Activated CD8-positive, alpha-beta T cell treated with anti-CD3 and anti-CD28 coated beads, Interleukin-2, amount 10 ng/mL, durations not matched to agents 7 days and 5 days (primary cell): ENCODE measurements around the gene ARHGAP22. TPM values are rescaled to one million over a fixed set of nuclear protein-coding genes. Genes with fewer than 3 reads are reported as not detected.

ENCODE experiments used
- ATAC-seq: fragments of 150-1000 bp; cut with Tn5 transposase; one replicate; pipeline ENCODE4 v1.10.0; 2021; ENCODE audit warnings: moderate library complexity
- CTCF ChIA-PET: fragments of 350-600 bp; sonication (Branson Sonifier 250); formaldehyde crosslinking; loops from one replicate; lab custom pipeline; 2021; ENCODE audit warnings: antibody characterized with exemption; lab: Charles Lee
- POLR2A ChIA-PET: fragments of 350-600 bp; sonication (Branson Sonifier 250); formaldehyde crosslinking; loops from one replicate; lab custom pipeline; 2021; ENCODE audit warnings: antibody characterized with exemption; lab: Charles Lee
- DNase-seq: peaks from one replicate; pipeline ENCODE4 v3.0.0-alpha.2; 2020
- H3K27ac Mint-ChIP-seq: one replicate; pipeline ENCODE4 v1.8.0; 2021; ENCODE audit warnings: mild to moderate bottlenecking, mixed read lengths
- H3K27me3 Mint-ChIP-seq: one replicate; pipeline ENCODE4 v1.8.0; 2021; ENCODE audit warnings: low read depth, mixed read lengths
- H3K36me3 Mint-ChIP-seq: one replicate; pipeline ENCODE4 v1.8.0; 2021; ENCODE audit warnings: low read depth, mixed read lengths
- H3K4me1 Mint-ChIP-seq: one replicate; pipeline ENCODE4 v1.8.0; 2021; ENCODE audit warnings: low read depth, mixed read lengths
- H3K4me3 Mint-ChIP-seq: one replicate; pipeline ENCODE4 v1.8.0; 2021; ENCODE audit warnings: mild to moderate bottlenecking, mixed read lengths
- H3K9me3 Mint-ChIP-seq: one replicate; pipeline ENCODE4 v1.8.0; 2022; ENCODE audit warnings: mixed read lengths; ENCODE audit not compliant: insufficient read depth
- total RNA-seq, 2 experiments: library from RNA; stranded (reverse); gene quantifications; one replicate each; pipeline ENCODE4 v1.2.3, GENCODE V29; 2021

The ARHGAP22 gene
- total RNA-seq, 2 experiments from 2014 or later = not detected

GRCh38 chr10:48547061-48547895 is 57.6 kb downstream of the ARHGAP22 start:
- Mint-ChIP-seq H3K9me3 (no peaks in the 10 kb centered on the region), H3K27me3 (no peaks in the 10 kb centered on the region), H3K36me3 (no peaks in the 10 kb centered on the region), H3K4me1 (no peaks in the 10 kb centered on the region), H3K4me3 (no peak overlapping the region), H3K27ac (no peak overlapping the region)
- POLR2A ChIA-PET = no interaction called here
- ATAC-seq (no peak), DNase-seq (no peak)
- CTCF ChIA-PET = interaction anchor here (9.6 kb wide), 1 partner anchor 110 kb away, joined by 84 read pairs; no protein-coding TSS in a partner anchor

- ATAC-seq = no peak
- no peaks in the 10 kb centered on the region for H3K27me3 Mint-ChIP-seq
- H3K27ac Mint-ChIP-seq = no peak overlapping the region
- no peaks in the 10 kb centered on the region for H3K9me3 Mint-ChIP-seq
- no peak for DNase-seq
- no peaks in the 10 kb centered on the region for H3K4me1 Mint-ChIP-seq
- CTCF ChIA-PET = interaction anchor here (9.6 kb wide), 1 partner anchor 112 kb away, joined by 84 read pairs; no protein-coding TSS in a partner anchor
- H3K36me3 Mint-ChIP-seq = no peaks in the 10 kb centered on the region
- POLR2A ChIA-PET = no interaction called here
- no peak overlapping the region for H3K4me3 Mint-ChIP-seq
Observed at GRCh38 chr10:48545462-48546145, 59.3 kb downstream of the ARHGAP22 start.

- Mint-ChIP-seq H3K9me3 (no peaks in the 10 kb centered on the region), H3K4me1 (no peaks in the 10 kb centered on the region), H3K4me3 (no peak overlapping the region), H3K27ac (no peak overlapping the region), H3K27me3 (peaks cover 3% of the 10 kb centered on the region), H3K36me3 (no peaks in the 10 kb centered on the region)
- POLR2A ChIA-PET = no interaction called here
- no peak for DNase-seq
- no peak for ATAC-seq
- CTCF ChIA-PET = no interaction called here
Observed at GRCh38 chr10:48543182-48543844, 61.6 kb downstream of the ARHGAP22 start.

- H3K4me1 Mint-ChIP-seq = no peaks in the 10 kb centered on the region
- no peaks in the 10 kb centered on the region for H3K36me3 Mint-ChIP-seq
- no peaks in the 10 kb centered on the region for H3K9me3 Mint-ChIP-seq
- H3K27me3 Mint-ChIP-seq = peaks cover 3% of the 10 kb centered on the region
- H3K27ac Mint-ChIP-seq = no peak overlapping the region
- H3K4me3 Mint-ChIP-seq = no peak overlapping the region
- POLR2A ChIA-PET = no interaction called here
- CTCF ChIA-PET = no interaction called here
- DNase-seq = no peak
- ATAC-seq = no peak
Observed at GRCh38 chr10:48542471-48543181, 62.2 kb downstream of the ARHGAP22 start.

GRCh38 chr10:48541144-48541795 is 63.6 kb downstream of the ARHGAP22 start:
- Mint-ChIP-seq H3K4me1 (no peaks in the 10 kb centered on the region), H3K9me3 (no peaks in the 10 kb centered on the region), H3K36me3 (no peaks in the 10 kb centered on the region), H3K27me3 (peaks cover 3% of the 10 kb centered on the region), H3K4me3 (no peak overlapping the region), H3K27ac (no peak overlapping the region)
- ATAC-seq (no peak), DNase-seq (no peak)
- CTCF ChIA-PET = no interaction called here
- POLR2A ChIA-PET = no interaction called here

GRCh38 chr10:48538611-48539010 is 66.3 kb downstream of the ARHGAP22 start:
- CTCF ChIA-PET = no interaction called here
- no peak for ATAC-seq

GRCh38 chr10:48536916-48537890 is 67.7 kb downstream of the ARHGAP22 start:
- POLR2A ChIA-PET = no interaction called here
- no peak for ATAC-seq
- peaks cover 9% of the 10 kb centered on the region for H3K27me3 Mint-ChIP-seq
- no peaks in the 10 kb centered on the region for H3K36me3 Mint-ChIP-seq
- no peak for DNase-seq
- no peak overlapping the region for H3K27ac Mint-ChIP-seq
- H3K4me1 Mint-ChIP-seq = no peaks in the 10 kb centered on the region
- H3K4me3 Mint-ChIP-seq = no peak overlapping the region
- CTCF ChIA-PET = no interaction called here
- no peaks in the 10 kb centered on the region for H3K9me3 Mint-ChIP-seq

More at GRCh38 chr10:48538611-48539010, 66.3 kb downstream of the ARHGAP22 start:
- POLR2A ChIA-PET = no interaction called here
- H3K9me3 Mint-ChIP-seq = no peaks in the 10 kb centered on the region
- H3K27me3 Mint-ChIP-seq = peaks cover 6% of the 10 kb centered on the region
- H3K4me3 Mint-ChIP-seq = no peak overlapping the region
- no peak for DNase-seq
- no peak overlapping the region for H3K27ac Mint-ChIP-seq
- H3K36me3 Mint-ChIP-seq = no peaks in the 10 kb centered on the region
- H3K4me1 Mint-ChIP-seq = no peaks in the 10 kb centered on the region

- Mint-ChIP-seq H3K36me3 (no peaks in the 10 kb centered on the region), H3K4me3 (no peak overlapping the region), H3K4me1 (no peaks in the 10 kb centered on the region), H3K27me3 (peaks cover 12% of the 10 kb centered on the region), H3K27ac (no peak overlapping the region), H3K9me3 (no peaks in the 10 kb centered on the region)
- ChIA-PET CTCF (interaction anchor here (0.9 kb wide), 1 partner anchor 120 kb away, joined by 3 read pairs; no protein-coding TSS in a partner anchor), POLR2A (no interaction called here)
- ATAC-seq (no peak), DNase-seq (no peak)
Observed at GRCh38 chr10:48536156-48536500, 68.7 kb downstream of the ARHGAP22 start.

GRCh38 chr10:48535416-48536155 is 69.3 kb downstream of the ARHGAP22 start:
- DNase-seq (no peak), ATAC-seq (no peak)
- H3K36me3 Mint-ChIP-seq = no peaks in the 10 kb centered on the region
- POLR2A ChIA-PET = no interaction called here
- peaks cover 12% of the 10 kb centered on the region for H3K27me3 Mint-ChIP-seq
- H3K27ac Mint-ChIP-seq = no peak overlapping the region
- CTCF ChIA-PET = interaction anchor here (0.9 kb wide), 1 partner anchor 121 kb away, joined by 3 read pairs; no protein-coding TSS in a partner anchor
- no peaks in the 10 kb centered on the region for H3K4me1 Mint-ChIP-seq
- no peaks in the 10 kb centered on the region for H3K9me3 Mint-ChIP-seq
- no peak overlapping the region for H3K4me3 Mint-ChIP-seq
